Measurements from ENCODE around the gene CADPS. TPM values are rescaled to one million over a fixed set of nuclear protein-coding genes. Genes with fewer than 3 reads are reported as not detected.

Gene CADPS
- polyA plus RNA-seq, 3 donors = not detected

DNA sequence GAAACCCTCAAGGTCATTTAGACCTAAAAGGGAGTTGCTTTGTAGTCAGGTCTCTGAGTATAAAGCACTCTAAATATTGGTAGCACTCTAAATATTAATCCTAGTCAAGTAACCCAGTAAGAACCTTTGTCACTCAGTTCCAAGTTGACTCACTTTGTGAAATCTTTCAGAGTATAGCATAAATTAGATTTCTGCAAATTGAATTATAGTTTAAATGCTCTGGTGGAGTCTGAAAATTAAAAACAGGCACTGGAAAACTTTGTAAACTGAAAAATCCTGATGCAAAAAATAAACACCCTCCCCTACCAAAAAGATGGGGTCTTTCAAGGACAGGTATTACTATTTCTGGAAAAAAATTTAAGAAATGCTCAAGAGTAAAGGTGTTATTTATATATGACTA is 305.6 kb downstream of the CADPS start:
- peaks cover 0 to 2% (median 0%) of the 10 kb centered on the region in 7 donors for H3K9me3 Mint-ChIP-seq
- H3K27me3 Mint-ChIP-seq (ENCODE audit: low read depth in 3 of 3) = peaks cover 0 to 2% (median 0%) of the 10 kb centered on the region in 3 donors
- no peaks in the 10 kb centered on the region for H3K4me1 Mint-ChIP-seq
- DNase-seq = no peak
- no peaks in the 10 kb centered on the region for H3K4me1 ChIP-seq (ENCODE audit: control insufficient read depth in 1 of 2, insufficient read depth in 2 of 2, low read length in 2 of 2)
- H3K27ac Mint-ChIP-seq = no peak overlapping the region
- TF ChIP-seq, protein P1, sequence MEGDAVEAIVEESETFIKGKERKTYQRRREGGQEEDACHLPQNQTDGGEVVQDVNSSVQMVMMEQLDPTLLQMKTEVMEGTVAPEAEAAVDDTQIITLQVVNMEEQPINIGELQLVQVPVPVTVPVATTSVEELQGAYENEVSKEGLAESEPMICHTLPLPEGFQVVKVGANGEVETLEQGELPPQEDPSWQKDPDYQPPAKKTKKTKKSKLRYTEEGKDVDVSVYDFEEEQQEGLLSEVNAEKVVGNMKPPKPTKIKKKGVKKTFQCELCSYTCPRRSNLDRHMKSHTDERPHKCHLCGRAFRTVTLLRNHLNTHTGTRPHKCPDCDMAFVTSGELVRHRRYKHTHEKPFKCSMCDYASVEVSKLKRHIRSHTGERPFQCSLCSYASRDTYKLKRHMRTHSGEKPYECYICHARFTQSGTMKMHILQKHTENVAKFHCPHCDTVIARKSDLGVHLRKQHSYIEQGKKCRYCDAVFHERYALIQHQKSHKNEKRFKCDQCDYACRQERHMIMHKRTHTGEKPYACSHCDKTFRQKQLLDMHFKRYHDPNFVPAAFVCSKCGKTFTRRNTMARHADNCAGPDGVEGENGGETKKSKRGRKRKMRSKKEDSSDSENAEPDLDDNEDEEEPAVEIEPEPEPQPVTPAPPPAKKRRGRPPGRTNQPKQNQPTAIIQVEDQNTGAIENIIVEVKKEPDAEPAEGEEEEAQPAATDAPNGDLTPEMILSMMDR (IDR thresholded peaks at IDR 0.05) = no peak
- no peaks in the 10 kb centered on the region for H3K27me3 ChIP-seq (ENCODE audit: control insufficient read depth in 2 of 2, insufficient read depth in 2 of 2, low read length in 2 of 2)
- H3K27ac ChIP-seq (ENCODE audit: low read depth in 1 of 2, low read length in 2 of 2) = no peak overlapping the region
- intact Hi-C loops (cut with micrococcal nuclease) = no loop called here
- no peak overlapping the region for H3K9ac ChIP-seq (ENCODE audit: insufficient read depth, low read length, poor library complexity, severe bottlenecking)
- H3K4me3 Mint-ChIP-seq = no peak overlapping the region
- H2AFZ ChIP-seq (ENCODE audit: insufficient read depth, low read depth, low read length, poor library complexity, severe bottlenecking) = no peak overlapping the region
- H3K4me3 ChIP-seq (replicated peaks in 1 of 3; ENCODE audit: low read depth in 2 of 3, low read length in 3 of 3) = no peak overlapping the region
- H3K9me3 ChIP-seq (replicated peaks in 1 of 2; ENCODE audit: control insufficient read depth in 1 of 2, insufficient read depth in 1 of 2, low read length in 2 of 2) = no peaks in the 10 kb centered on the region
- no peaks in the 10 kb centered on the region for H3K36me3 ChIP-seq (replicated peaks in 1 of 2; ENCODE audit: control insufficient read depth in 1 of 2, insufficient read depth in 2 of 2, low read length in 2 of 2)
- H3K36me3 Mint-ChIP-seq = no peaks in the 10 kb centered on the region
- no peaks in the 10 kb centered on the region for H4K20me1 ChIP-seq (ENCODE audit: insufficient read depth, low read length)
- H3K79me2 ChIP-seq (ENCODE audit: insufficient read depth, low read length) = no peaks in the 10 kb centered on the region
- H3K4me2 ChIP-seq (replicated peaks; ENCODE audit: extremely low read depth, low read length, poor library complexity, severe bottlenecking) = no peak overlapping the region

DNA sequence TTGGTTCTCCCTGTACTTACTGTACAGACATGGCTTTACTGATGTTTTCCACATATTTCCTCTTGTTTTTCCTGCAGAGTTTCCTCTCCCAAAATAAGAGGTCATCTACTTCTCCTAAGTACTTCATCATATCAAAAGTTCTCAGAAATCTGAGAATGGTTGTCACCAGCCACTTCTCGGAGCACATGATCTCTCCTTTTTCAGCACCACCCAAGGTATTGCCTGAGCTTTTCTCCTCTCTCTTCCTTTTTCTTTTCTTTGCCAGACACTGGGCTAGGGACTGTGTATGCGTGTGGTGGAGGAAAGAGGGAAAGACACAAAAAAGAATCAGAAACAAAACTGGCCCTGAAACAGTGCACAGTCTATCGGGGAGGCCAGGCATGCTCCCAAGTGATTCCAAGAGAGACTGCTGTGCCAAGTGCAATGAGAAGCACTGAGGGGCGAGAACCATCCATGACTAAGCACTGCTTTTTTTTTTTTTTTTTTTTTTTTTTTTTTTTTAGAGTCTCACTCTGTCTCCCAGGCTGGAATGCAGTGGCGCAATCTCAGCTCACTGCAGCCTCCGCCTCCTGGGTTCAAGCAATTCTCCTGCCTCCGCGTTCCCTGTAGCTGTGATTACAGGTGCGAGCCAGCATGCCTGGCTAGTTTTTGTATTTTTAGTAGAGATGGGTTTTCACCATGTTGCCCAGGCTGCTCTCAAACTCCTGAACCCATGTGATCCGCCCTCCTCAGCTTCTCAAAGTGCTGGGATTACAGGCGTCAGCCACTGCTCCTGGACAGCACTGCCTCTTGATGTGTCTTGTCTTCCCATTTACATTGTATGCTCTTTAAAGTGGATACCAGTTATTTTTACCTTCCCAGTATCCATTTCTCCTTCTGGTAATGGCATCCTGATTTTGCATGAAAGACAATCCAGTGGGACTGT is 307.9 kb downstream of the CADPS start:
- H3K27ac ChIP-seq (ENCODE audit: low read depth in 1 of 2, low read length in 2 of 2) = no peak overlapping the region
- H3K4me2 ChIP-seq (replicated peaks; ENCODE audit: extremely low read depth, low read length, poor library complexity, severe bottlenecking) = no peak overlapping the region
- H4K20me1 ChIP-seq (ENCODE audit: insufficient read depth, low read length) = no peaks in the 10 kb centered on the region
- no peaks in the 10 kb centered on the region for H3K4me1 ChIP-seq (ENCODE audit: control insufficient read depth in 1 of 2, insufficient read depth in 2 of 2, low read length in 2 of 2)
- H3K4me3 ChIP-seq (replicated peaks in 1 of 3; ENCODE audit: low read depth in 2 of 3, low read length in 3 of 3) = no peak overlapping the region
- no peaks in the 10 kb centered on the region for H3K9me3 ChIP-seq (replicated peaks in 1 of 2; ENCODE audit: control insufficient read depth in 1 of 2, insufficient read depth in 1 of 2, low read length in 2 of 2)
- no peak for DNase-seq
- intact Hi-C loops (cut with micrococcal nuclease) = no loop called here
- no peaks in the 10 kb centered on the region for H3K4me1 Mint-ChIP-seq
- no peaks in the 10 kb centered on the region for H3K36me3 ChIP-seq (replicated peaks in 1 of 2; ENCODE audit: control insufficient read depth in 1 of 2, insufficient read depth in 2 of 2, low read length in 2 of 2)
- H3K36me3 Mint-ChIP-seq = no peaks in the 10 kb centered on the region
- H3K27ac Mint-ChIP-seq = no peak overlapping the region
- no peak overlapping the region for H2AFZ ChIP-seq (ENCODE audit: insufficient read depth, low read depth, low read length, poor library complexity, severe bottlenecking)
- 84% methylated on average over 5 of the region's 11 CpGs for WGBS (ENCODE audit: insufficient coverage)
- no peak overlapping the region for H3K9ac ChIP-seq (ENCODE audit: insufficient read depth, low read length, poor library complexity, severe bottlenecking)
- no peaks in the 10 kb centered on the region for H3K79me2 ChIP-seq (ENCODE audit: insufficient read depth, low read length)
- TF ChIP-seq, protein P1 (IDR thresholded peaks at IDR 0.05) = no peak
- H3K27me3 ChIP-seq (ENCODE audit: control insufficient read depth in 2 of 2, insufficient read depth in 2 of 2, low read length in 2 of 2) = no peaks in the 10 kb centered on the region
- H3K9me3 Mint-ChIP-seq = no peaks in the 10 kb centered on the region
- H3K4me3 Mint-ChIP-seq = no peak overlapping the region
- H3K27me3 Mint-ChIP-seq (ENCODE audit: low read depth in 3 of 3) = peaks cover 0 to 2% (median 1%) of the 10 kb centered on the region in 3 donors
